ENCODE results near the gene POU4F1.

The POU4F1 gene

GRCh38 chr13:78589206-78589605 lies 14.1 kb downstream of the POU4F1 start:
- DNase-seq = no peak

GRCh38 chr13:78587395-78587794 lies 16.0 kb downstream of the POU4F1 start:
- DNase-seq = no peak

GRCh38 chr13:78586706-78587105 lies 16.6 kb downstream of the POU4F1 start:
- no peak for DNase-seq

- no peak for DNase-seq
These were observed 27.1 kb downstream of the POU4F1 start for GRCh38 chr13:78576261-78576660.

GRCh38 chr13:78572459-78572858 lies 30.9 kb downstream of the POU4F1 start:
- no peak for DNase-seq

GRCh38 chr13:78569029-78569428 lies 34.3 kb downstream of the POU4F1 start:
- no peak for DNase-seq

GRCh38 chr13:78566631-78567030 lies 36.7 kb downstream of the POU4F1 start:
- DNase-seq = no peak

GRCh38 chr13:78562237-78562889 lies 41.0 kb downstream of the POU4F1 start:
- no peak for DNase-seq
